ENCODE results near the gene HNRNPA2B1. TPM values are rescaled to one million over a fixed set of nuclear protein-coding genes. Genes with fewer than 3 reads are reported as not detected.

The HNRNPA2B1 gene
- total RNA-seq, 4 donors from 2014 or later, result 196 to 279 (median 208) TPM

DNA sequence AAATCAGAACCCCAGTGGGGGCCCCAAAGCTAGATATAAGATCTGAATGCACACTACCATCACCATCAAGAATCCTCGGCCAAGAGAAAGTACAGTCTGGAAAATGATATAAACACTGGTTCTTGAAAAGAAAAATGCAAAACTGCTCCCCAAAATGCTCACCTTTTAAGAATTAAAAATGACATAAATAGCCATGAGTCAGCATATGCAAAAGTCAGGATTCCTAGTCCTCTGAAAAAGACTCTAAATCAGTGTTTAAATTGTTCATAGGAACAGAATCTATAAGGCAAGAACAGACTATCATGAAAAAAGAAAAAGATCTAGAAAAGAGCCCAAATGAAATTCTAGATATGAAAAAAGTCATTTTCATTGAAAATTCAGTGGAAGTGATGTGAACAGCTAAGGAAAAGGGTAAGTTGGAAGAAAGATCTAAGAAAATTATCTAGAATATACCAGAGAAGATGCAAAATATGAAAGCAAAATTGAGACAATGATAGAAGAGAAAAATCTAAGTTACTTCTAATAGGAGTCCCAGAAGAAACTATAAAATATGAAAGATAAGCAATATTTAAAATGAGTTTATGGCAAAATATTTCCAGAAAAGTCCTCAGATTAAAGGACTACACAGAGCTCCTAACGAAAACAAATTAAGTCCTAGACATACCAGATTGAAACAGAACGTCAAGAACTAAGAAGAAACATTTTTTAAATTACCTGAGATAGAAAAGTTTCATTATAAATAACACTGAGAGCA lies 18.9 kb downstream of the HNRNPA2B1 start:
- no peak for TF ChIP-seq CTCF (IDR thresholded peaks at IDR 0.05; ENCODE audit: low read depth)

DNA sequence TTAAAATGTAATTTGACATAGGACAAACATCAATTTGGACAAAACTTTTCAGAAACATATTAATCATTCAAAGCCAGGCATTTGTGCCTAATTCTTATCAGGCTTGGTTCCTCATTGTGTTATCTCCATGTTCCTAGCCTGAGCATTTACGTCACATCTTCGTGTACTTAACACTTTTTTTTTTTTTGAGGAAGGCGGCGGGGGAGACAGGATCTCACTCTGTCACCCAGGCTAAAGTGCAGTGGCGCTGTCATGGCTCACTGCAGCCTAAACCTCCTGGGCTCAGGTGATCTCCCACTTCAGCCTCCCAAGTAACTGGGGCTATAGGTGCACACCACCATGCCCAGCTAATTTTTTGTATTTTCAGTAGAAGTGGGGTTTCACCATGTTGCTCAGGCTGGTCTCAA lies 19.8 kb downstream of the HNRNPA2B1 start:
- no peak for TF ChIP-seq CTCF (IDR thresholded peaks at IDR 0.05; ENCODE audit: low read depth)

DNA sequence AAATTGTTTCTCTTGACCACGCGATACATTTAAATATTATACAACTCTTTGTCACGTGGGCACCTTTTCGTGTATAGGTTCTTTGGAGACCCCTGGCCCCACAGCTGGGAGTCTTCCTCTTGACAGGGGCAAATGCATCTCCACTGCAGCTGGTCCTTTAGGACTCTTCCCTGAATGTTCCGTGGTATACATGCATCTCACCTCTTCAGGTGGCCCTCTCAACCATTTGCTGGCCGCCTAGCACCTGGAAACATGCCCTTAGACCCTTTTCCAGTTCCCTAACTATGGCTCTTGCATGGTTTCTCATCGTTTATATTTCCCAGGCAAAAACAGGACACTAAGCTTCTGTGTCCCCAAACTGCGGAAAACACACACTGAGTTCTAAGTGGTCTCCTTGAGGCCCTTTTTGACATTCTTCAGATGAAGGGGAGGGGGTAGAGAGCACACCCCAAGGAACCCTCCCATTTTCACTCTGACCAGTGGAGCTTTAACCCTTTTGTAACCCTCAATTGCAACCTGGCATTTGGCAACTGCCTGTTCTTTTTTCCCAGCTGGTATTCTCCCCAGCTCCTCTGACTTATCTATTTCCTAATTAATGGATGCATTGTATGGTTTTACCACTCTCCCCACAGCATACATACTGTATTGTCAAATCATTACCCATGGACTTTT lies 20.6 kb downstream of the HNRNPA2B1 start:
- no peak for TF ChIP-seq CTCF (IDR thresholded peaks at IDR 0.05; ENCODE audit: low read depth)

DNA sequence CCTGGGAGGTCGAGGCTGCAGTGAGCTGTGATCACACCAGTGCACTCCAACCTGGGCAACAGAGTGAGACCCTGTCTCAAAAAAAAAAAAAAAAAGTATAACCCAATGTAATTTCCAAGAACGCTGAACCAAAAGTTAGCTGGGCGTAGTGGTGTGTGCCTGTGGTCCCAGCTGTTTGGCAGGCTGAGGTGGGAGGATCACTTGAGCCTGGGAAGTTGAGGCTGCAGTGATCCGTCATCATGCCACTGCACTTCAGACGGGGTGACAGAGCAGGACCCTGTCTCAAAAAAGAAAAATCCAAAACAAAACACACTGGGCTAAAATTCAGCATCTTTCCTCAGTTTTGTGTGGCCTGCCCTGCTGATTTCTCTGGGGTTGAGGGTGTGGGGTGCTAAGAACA lies 21.1 kb downstream of the HNRNPA2B1 start:
- no peak for TF ChIP-seq CTCF (IDR thresholded peaks at IDR 0.05; ENCODE audit: low read depth)

DNA sequence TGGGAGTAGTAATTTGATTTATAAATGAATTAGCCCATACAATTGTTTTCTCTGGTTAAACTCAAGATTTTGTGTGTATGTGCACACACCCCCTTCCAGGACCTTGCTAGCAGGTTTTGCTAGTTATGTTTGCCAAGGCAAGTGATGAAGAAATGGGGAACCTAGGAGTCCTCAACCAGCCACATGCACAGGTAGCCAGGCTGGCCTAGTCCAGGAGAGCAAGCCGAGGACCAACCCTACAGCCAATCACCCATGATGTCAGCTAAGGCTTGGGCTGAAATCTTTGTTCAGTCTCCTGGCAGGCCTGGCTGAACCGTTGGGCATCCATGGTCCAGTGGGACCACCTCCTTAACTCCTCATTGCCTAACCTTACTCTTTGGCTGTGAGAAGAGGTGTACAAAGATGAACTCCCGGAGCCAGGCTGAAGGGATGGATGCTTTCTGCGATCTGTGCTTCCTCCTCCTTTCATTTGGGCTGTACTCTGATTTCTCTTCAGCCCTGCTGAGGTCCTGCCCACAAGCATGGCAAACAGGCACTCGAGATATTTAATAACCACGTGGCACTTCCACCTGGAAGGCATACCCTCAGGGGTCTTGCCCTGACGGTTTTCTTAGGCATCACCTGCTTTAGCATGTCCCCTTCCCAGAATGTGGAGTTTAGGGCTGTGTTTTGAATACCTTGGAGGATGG lies 22.1 kb downstream of the HNRNPA2B1 start:
- TF ChIP-seq CTCF (IDR thresholded peaks at IDR 0.05; ENCODE audit: low read depth), result no peak

DNA sequence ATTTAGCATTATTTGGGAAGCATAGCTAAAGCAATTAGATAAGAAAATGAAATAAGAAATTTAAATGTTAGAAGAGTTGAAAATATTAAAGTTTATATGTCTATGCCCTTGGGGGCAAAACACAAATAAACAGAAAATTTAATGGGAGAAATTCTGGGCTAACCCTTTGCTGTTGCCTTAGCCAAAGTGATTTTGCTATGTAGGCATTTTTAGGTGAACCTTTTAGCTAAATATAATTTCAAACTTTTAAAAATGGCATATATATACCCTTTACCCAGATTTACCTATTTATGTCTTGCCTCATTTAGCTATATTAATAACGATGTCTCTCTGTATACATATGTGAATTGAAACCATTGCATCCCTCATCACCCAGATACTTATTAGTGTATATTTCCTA lies 28.5 kb downstream of the HNRNPA2B1 start:
- TF ChIP-seq CTCF (IDR thresholded peaks at IDR 0.05; ENCODE audit: low read depth), result no peak

DNA sequence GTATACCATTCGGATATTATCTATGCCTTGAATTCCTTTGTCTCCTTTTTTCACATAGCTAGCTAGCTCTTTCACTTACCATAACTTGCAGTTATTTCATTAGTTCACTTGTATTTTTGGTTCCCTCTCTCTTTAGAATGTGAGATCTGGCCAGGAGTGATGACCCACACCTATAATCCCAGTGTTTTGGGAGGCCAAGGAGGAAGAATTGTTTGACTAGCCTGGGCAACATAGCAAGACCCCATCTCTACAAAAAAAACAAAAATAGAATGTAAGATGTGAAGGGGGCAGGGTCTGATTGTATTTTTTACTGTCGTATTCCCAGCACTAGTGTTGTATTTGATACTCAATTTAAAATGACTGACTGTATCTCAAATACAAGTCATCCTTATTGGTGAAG lies 28.9 kb downstream of the HNRNPA2B1 start:
- TF ChIP-seq CTCF (IDR thresholded peaks at IDR 0.05; ENCODE audit: low read depth), result no peak
